ENCODE measurements around the gene OCA2. TPM values are rescaled to one million over a fixed set of nuclear protein-coding genes. Genes with fewer than 3 reads are reported as not detected.

The OCA2 gene
- total and polyA plus RNA-seq, 2 of the 8 experiments (the other 6 are each of a cell fraction or from before 2014, with no cell fraction given): 0.20 TPM

GRCh38 chr15:27989838-27990237 lies 109.3 kb downstream of the OCA2 start:
- Histone ChIP-seq H3K79me1 (ENCODE audit: low read depth, low read length) (no peaks in the 10 kb centered on the region; the same call in 1 of the 2 replicates), H2AK5ac (ENCODE audit: low read depth, low read length) (no peak overlapping the region), H2BK5ac (ENCODE audit: low read depth, low read length) (no peak overlapping the region), H3K9ac (replicated peaks in 1 of 4; ENCODE audit: extremely low read depth in 1 of 4, low read depth in 3 of 4, low read length in 3 of 4) (no peak overlapping the region), H3K4me3 (ENCODE audit: extremely low read depth in 1 of 4, insufficient read depth in 2 of 4, low read depth in 3 of 4, low read length in 4 of 4) (no peak overlapping the region), H3K9me3 (ENCODE audit: insufficient read depth in 2 of 2, low read depth in 1 of 2, low read length in 1 of 2) (no peaks in the 10 kb centered on the region), H2AFZ (ENCODE audit: low read length) (no peak overlapping the region), H4K5ac (ENCODE audit: insufficient read length, low read depth, low read length) (no peak overlapping the region), H4K8ac (ENCODE audit: extremely low read depth, insufficient read depth, low read length) (no peak overlapping the region), H3K79me2 (ENCODE audit: control insufficient read depth in 1 of 2, insufficient read depth in 2 of 2, low read length in 2 of 2) (no peaks in the 10 kb centered on the region), H3K23ac (ENCODE audit: insufficient read length) (no peak overlapping the region), H2BK12ac (ENCODE audit: low read depth, low read length) (no peak overlapping the region), H4K20me1 (replicated peaks in 1 of 2; ENCODE audit: control insufficient read depth in 1 of 2, insufficient read depth in 2 of 2, low read length in 2 of 2) (no peaks in the 10 kb centered on the region), H3K18ac (ENCODE audit: extremely low read depth, low read length) (no peak overlapping the region), H4K91ac (replicated peaks; ENCODE audit: insufficient read length, low read length) (no peak overlapping the region), H3K56ac (replicated peaks; ENCODE audit: insufficient read length, low read depth, low read length) (no peak overlapping the region), H3K27ac (ENCODE audit: low read depth, low read length) (no peak overlapping the region), H3K4me2 (ENCODE audit: insufficient read depth in 1 of 2, low read depth in 2 of 2, low read length in 2 of 2) (no peak overlapping the region), H2BK15ac (ENCODE audit: low read length) (no peak overlapping the region), H3K14ac (ENCODE audit: insufficient read length) (no peak overlapping the region), H3K27me3 (replicated peaks in 1 of 4; ENCODE audit: control insufficient read depth in 3 of 4, extremely low read depth in 1 of 4, insufficient read depth in 3 of 4, low read length in 3 of 4) (no peaks in the 10 kb centered on the region), H3K23me2 (ENCODE audit: low read depth, low read length) (no peaks in the 10 kb centered on the region), H3K4me1 (replicated peaks in 1 of 4; ENCODE audit: control insufficient read depth in 3 of 4, insufficient read depth in 4 of 4, low read length in 3 of 4) (no peaks in the 10 kb centered on the region), H3K4ac (replicated peaks; ENCODE audit: insufficient read length, low read depth, low read length) (no peak overlapping the region), H2BK20ac (ENCODE audit: low read length) (no peak overlapping the region), H3K36me3 (ENCODE audit: control insufficient read depth in 2 of 4, insufficient read depth in 4 of 4, low read length in 3 of 4) (no peaks in the 10 kb centered on the region), H2BK120ac (replicated peaks; ENCODE audit: low read depth, low read length) (no peak overlapping the region)
- 95% methylated on average over 3 of the region's 4 CpGs; no CpG with 5 or more reads in 1 of the 2 experiments for WGBS, 2 experiments (ENCODE audit: extremely low coverage in 1 of 2, insufficient coverage in 1 of 2, insufficient read length in 1 of 2, insufficient replicate concordance in 2 of 2, low coverage in 1 of 2, low lambda C conversion rate in 2 of 2, missing lambda C conversion rate in 1 of 2)
- no peak for DNase-seq (ENCODE audit: low read depth in 1 of 2, low spot score in 2 of 2)
- TF ChIP-seq KDM1A (IDR thresholded peaks at IDR 0.05; ENCODE audit: borderline replicate concordance, low read length) (no peak), E2F6 (IDR thresholded peaks at IDR 0.05) (no peak), NRF1 (IDR thresholded peaks at IDR 0.05; ENCODE audit: low read depth, low read length) (no peak), POU5F1 (IDR thresholded peaks at IDR 0.05; ENCODE audit: low read depth, low read length) (no peak), NANOG (IDR thresholded peaks at IDR 0.05; ENCODE audit: insufficient read depth, low read depth, low read length, poor library complexity, severe bottlenecking) (no peak), KDM5A (IDR thresholded peaks at IDR 0.05; ENCODE audit: low read length) (no peak), RBBP5 (IDR thresholded peaks at IDR 0.05; ENCODE audit: borderline replicate concordance, low read depth, low read length) (no peak), SIRT6 (IDR thresholded peaks at IDR 0.05; ENCODE audit: low read length) (no peak), CTBP2 (IDR thresholded peaks at IDR 0.05; ENCODE audit: borderline replicate concordance, insufficient read depth, insufficient read length, low read length) (no peak)
- FAIRE-seq: no peak
- ChIA-PET CTCF (ENCODE audit: partially characterized antibody) (interaction anchor here (1.2 to 2.7 kb wide), 3 partner anchors 10 to 222 kb away, joined by 3 to 10 read pairs (median 6); no protein-coding TSS in a partner anchor), POLR2A (ENCODE audit: partially characterized antibody) (no interaction called here)

All from H1 (cell line).